ENCODE measurements around the gene TMEM267. TPM values are rescaled to one million over a fixed set of nuclear protein-coding genes. Genes with fewer than 3 reads are reported as not detected.
A peak's percentile ranks its signal among the peaks of the same experiment; 100 is the strongest.
"Not testable (repeated sequence)": the region's sequence is repeated elsewhere in the genome, so short reads cannot be mapped to it uniquely, and the experiment has no call there.

Gene TMEM267
- polyA plus RNA-seq, 4 donors = 16.4 to 20.5 (median 19.2) TPM

GRCh38 chr5:43465455-43465854, 18.2 kb downstream of the TMEM267 start:
- not testable (repeated sequence) for DNase-seq (ENCODE audit: low read depth in 4 of 4, low spot score in 2 of 4)

- no peak for DNase-seq (ENCODE audit: low read depth in 4 of 4, low spot score in 2 of 4)
These were observed 22.6 kb downstream of the TMEM267 start for GRCh38 chr5:43461066-43461465.

- no peak for DNase-seq (ENCODE audit: low read depth in 4 of 4, low spot score in 2 of 4)
These were observed 27.1 kb downstream of the TMEM267 start for GRCh38 chr5:43456556-43456955.

GRCh38 chr5:43441575-43441974, 42.1 kb downstream of the TMEM267 start:
- not testable (repeated sequence) for DNase-seq (ENCODE audit: low read depth in 4 of 4, low spot score in 2 of 4)

DNA sequence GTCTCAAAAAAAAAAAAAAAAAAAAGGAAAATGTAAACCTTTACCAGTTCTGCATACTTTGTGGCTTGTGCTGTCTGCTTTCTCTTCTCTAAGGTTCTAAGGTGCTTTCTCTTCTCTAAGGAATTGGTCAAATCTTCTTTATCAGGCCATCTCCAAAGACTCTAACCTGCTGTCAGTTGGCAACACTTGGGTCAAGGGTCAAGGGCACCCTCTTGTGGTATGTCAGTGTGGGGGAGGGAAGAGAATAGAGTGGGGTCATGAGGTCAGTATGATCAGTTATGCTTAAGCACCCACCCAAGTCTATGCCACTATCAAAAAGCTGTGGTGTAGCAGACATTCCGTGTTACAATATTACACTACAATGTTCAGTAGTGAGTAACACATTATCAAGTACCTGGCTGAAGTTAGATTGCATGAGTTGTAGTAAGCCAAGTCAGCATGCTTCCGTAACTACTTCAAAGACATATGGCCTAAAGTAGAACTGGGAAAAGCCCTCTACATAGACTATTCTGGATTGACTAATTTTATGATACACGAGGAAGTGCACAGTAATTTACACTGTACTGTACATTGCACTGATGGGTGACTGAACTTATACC, 46.5 kb downstream of the TMEM267 start:
- DNase-seq (ENCODE audit: low read depth in 4 of 4, low spot score in 2 of 4) = no peak

GRCh38 chr5:43433382-43433781, 50.3 kb downstream of the TMEM267 start:
- no peak for DNase-seq (ENCODE audit: low read depth in 4 of 4, low spot score in 2 of 4)

DNA sequence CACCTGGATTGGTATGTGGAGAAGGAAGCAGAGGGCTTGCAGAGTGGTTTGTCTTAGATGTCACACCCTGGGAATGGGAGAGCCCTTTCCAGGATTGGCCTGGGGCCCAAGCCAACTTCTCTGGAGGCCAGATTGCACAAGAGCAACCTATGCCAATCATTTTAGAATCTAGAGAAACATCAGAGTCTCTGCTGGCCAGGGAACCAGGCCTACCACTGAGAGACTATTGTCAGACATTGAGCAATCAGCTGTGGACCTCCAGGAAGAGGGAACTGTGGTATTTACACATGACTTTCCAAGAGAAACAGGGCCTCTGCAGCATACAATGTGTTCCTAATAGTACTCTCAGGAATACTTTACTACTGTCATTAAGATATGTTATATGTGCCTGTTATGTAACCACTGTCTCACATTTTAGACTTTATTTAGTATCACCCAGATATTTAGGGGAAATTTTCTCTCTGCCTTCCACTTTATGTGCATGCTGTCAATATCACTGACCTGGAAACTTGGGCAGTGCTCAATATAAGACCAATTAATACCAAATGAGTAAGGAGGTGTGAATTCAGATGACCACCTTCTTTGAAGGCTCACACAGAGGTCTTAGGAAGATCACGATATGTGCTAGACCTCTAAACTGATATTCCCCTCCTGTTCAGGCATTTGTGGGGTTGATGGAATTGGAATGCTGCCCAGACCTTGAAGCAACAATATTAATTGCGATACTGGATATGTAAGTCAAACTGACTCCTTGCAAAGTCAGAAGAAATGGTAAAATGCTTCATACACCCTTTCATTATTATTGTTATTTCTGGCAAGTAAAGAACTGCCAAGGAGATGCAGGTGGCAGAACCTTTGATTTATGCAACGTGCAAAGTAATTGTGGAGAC, 50.9 kb downstream of the TMEM267 start:
- no peak for DNase-seq (ENCODE audit: low read depth in 4 of 4, low spot score in 2 of 4)

GRCh38 chr5:43429706-43430105, 54.0 kb downstream of the TMEM267 start:
- DNase-seq (ENCODE audit: low read depth in 4 of 4, low spot score in 2 of 4) = no peak

DNA sequence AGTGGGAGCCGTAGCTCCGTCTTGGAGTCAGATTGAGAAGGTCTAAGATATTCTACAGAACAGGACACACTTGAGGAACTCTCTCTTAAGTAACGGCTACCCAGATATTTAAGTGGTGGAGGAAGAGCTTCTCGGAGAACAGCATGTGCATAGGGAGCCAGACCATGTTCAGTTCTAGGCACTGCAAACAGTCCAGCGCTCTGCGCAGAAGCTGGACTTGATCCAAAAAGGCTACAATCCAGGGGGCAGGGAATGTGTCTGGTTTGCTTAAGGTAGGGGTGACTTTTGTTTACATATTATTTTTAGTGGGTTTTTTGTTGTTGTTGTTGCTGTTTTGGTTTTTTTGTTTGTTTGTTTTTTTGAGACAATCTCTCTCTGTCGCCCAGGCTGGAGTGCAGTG, 54.6 kb downstream of the TMEM267 start:
- DNase-seq (ENCODE audit: low read depth in 4 of 4, low spot score in 2 of 4) = no peak

DNA sequence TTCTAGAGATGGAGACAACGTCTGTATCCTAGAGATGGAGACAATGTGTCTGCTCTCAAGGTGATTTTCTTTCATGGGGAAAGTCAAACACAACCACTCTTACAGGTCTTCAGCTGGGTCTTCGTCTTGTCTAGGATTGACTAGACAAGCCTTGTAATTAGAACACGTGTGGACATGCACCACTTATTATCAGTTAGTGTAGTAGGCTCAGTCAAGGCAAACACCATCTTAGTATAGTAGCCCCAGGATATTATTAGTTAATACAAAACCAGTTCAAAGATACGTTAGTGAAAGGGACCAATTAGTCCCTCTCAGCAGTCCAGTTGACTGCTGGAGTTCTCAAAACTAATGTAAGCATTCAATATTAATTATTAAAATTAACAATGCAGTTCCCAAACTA, 56.4 kb downstream of the TMEM267 start:
- no peak for DNase-seq (ENCODE audit: low read depth in 4 of 4, low spot score in 2 of 4)

- DNase-seq (ENCODE audit: low read depth in 4 of 4, low spot score in 2 of 4) = no peak
These were observed 57.7 kb downstream of the TMEM267 start for GRCh38 chr5:43425983-43426382.

DNA sequence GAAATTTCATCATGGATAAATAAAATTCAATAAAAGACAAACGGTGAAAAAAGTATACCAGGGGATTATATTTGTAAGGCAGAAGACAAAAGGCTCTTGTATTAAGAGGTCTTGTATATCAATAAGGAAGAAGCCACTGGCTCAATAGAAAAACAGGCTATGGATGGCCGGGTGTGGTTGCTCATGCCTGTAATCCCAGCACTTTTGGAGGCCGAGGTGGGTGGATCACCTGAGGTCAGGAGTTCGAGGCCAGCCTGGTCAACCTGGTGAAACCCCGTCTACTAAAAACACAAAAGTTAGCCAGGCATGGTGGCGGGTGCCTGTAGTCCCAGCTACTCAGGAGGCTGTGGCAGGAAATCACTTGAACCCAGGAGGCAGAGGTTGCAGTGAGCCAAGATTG, 60.6 kb downstream of the TMEM267 start:
- DNase-seq (ENCODE audit: low read depth in 4 of 4, low spot score in 2 of 4) = not testable (repeated sequence)

- peak; percentile 23 to 59 (median 36) for DNase-seq (ENCODE audit: low read depth in 4 of 4, low spot score in 2 of 4)
These were observed 61.5 kb downstream of the TMEM267 start for GRCh38 chr5:43422143-43422542.

- no peak for DNase-seq (ENCODE audit: low read depth in 4 of 4, low spot score in 2 of 4)
These were observed 62.1 kb downstream of the TMEM267 start for GRCh38 chr5:43421450-43422133.

DNA sequence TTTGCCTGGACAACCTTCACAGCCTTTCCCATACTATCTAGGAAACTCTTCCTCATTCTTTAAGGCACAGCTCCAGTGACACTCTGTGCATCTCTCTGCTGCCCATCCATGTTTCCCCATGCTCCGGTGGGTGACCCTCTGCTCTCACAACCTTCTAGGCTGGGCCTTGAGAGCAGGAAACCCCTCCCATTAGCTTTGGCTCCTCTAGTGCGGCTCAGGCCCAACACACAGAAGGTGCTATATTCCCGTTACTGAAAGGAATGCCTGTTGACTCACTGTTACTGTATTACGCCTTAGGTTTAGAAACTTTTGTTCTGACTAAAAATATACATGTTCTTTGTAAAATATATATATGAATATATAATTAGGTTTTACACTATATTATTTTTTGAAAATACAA, 63.4 kb downstream of the TMEM267 start:
- DNase-seq (ENCODE audit: low read depth in 4 of 4, low spot score in 2 of 4) = no peak

GRCh38 chr5:43418561-43418960, 65.1 kb downstream of the TMEM267 start:
- no peak for DNase-seq (ENCODE audit: low read depth in 4 of 4, low spot score in 2 of 4)

DNA sequence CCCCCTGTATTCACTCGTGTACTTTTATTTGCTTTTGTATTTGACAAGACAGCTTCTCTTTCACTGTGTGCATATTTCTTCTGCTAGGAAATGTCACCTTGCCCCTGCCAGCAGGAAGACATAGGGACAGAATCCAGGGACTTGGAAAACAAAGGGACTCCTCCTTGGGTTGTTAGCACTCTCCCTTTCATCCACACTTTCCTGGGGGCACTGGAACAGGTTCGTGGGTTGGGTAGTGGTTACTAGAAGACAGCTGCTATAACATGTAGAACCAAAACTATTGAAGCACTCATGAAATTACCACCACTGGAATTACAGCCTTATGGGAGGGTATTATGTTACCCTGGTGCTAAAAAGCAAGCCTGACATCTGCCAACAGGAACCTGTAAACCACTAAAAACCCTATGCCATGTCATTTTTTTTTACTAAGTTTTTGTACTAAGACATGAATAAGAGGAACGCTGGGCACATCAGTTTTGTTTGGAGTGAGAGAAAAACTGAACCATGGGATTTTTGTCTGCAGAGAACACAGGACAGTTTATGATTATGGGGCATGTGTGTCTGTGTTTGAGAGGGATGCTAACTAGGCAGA, 66.8 kb downstream of the TMEM267 start:
- no peak for DNase-seq (ENCODE audit: low read depth in 4 of 4, low spot score in 2 of 4)

DNA sequence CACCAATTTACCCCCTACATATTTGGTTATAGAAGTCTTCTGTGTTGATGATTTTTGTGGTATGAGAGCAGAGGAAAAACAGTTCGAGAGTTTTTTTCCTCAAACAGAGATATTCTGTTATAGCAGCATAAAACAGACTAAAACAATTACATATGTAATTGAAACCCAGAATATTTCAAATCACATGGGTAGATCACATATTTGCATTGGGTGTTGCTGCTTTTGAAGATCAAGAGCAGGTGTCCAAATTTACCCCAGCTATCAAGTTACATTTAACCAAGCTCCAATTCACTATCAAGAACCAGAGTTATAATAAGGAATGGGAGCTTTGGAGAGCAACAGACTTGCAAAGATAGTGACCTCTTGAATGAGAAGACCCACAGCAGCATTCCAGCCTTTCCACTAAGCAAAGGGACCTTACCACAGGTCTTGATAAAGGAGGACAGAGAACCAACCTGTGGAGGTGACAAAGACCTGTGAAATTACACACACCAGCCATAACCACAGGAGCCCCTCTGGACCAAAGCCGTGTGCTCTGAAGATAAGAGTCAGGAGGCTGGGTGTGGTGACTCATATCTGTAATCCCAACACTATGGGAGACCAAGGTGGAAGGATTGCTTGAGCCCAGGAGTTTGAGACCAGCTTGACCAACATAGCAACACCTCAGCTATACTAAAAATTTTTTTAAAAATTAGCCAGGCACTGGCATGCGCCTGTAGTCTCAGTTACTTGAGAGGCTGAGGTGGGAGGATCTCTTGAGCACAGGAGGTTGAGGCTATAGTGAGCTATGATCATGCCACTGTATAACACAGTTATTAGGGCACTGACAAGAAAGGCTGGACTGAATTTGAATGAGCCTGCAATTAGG, 67.5 kb downstream of the TMEM267 start:
- no peak for DNase-seq (ENCODE audit: low read depth in 4 of 4, low spot score in 2 of 4)

DNA sequence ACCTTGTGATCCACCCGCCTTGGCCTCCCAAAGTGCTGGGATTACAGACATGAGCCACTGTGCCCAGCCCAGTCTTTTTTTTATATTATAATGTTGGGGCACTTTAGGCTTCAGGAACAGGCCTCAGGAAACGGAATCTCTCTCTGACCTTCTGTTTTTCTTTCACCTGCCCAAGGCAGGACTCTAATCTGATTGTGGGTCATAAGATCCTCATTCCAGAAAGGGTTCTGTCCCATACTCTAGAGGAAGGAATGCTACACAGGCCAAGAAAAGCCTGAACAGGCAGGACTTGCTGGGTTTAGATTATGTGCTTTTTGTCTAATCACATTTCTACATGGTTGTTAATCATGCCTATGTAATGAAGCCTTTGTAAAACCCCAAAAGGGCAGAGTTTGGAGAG, 69.7 kb downstream of the TMEM267 start:
- DNase-seq (ENCODE audit: low read depth in 4 of 4, low spot score in 2 of 4) = no peak

DNA sequence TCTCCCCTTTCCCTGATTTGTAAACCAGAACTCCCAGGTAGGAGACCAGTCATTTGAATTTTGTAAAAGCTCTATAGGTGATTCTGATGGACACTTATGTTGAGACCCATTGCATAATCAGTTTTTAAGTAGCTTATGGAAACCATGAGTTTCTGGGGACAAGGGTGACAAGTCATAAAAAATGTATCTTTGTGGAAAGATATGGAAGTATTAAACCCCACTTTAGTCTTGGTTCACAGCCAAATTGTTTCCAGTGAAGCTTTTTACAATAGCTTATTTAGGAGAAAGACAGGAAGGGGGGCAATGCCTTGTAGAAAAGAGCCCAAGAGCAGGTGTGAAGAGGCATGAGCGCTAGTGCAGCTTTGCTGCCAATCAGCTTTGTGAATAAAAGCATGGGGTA, 71.0 kb downstream of the TMEM267 start:
- DNase-seq (ENCODE audit: low read depth in 4 of 4, low spot score in 2 of 4) = no peak
